Measurements from ENCODE around the gene OR7G3.

DNA sequence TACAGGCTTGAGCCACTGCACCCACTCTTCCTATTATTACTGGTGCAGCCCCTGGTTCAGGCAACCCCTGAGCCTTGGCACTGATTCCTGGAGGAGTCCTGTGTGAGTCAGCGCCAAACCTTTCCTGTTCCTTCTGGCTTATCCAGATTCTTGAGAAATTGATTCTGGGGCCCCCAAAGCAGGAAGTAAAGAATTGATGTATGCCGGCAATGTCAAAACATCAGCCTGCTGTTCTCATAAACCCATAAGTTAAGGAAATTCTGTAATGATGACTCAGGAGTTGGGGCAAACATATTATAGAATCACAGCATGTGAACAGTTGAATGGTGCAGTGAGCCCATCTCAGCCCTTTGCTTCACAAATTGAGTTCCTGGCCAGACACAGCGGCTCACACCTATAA lies 1.4 kb upstream of the OR7G3 start:
- no peak for TF ChIP-seq REST (IDR thresholded peaks at IDR 0.05; ENCODE audit: insufficient read depth in 1 of 2, low read depth in 2 of 2, low read length in 1 of 2)
- TF ChIP-seq POLR2AphosphoS5 (IDR thresholded peaks at IDR 0.05; ENCODE audit: low read depth, low read length): no peak
- TF ChIP-seq, protein P1, sequence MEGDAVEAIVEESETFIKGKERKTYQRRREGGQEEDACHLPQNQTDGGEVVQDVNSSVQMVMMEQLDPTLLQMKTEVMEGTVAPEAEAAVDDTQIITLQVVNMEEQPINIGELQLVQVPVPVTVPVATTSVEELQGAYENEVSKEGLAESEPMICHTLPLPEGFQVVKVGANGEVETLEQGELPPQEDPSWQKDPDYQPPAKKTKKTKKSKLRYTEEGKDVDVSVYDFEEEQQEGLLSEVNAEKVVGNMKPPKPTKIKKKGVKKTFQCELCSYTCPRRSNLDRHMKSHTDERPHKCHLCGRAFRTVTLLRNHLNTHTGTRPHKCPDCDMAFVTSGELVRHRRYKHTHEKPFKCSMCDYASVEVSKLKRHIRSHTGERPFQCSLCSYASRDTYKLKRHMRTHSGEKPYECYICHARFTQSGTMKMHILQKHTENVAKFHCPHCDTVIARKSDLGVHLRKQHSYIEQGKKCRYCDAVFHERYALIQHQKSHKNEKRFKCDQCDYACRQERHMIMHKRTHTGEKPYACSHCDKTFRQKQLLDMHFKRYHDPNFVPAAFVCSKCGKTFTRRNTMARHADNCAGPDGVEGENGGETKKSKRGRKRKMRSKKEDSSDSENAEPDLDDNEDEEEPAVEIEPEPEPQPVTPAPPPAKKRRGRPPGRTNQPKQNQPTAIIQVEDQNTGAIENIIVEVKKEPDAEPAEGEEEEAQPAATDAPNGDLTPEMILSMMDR (IDR thresholded peaks at IDR 0.05): no peak
- no peak for TF ChIP-seq SIN3A (IDR thresholded peaks at IDR 0.05; ENCODE audit: borderline replicate concordance, insufficient read depth, low read depth, low read length)
